HL-60/S4 treated with phorbol 12-myristate 13-acetate at 8.2 ng/mL for 4 days and 3 days (cell line): ENCODE measurements around the gene KCNQ1.

ENCODE experiments used
- in situ Hi-C: fragments of 300-500 bp; cut with MboI; formaldehyde crosslinking; loops from 2 replicates; pipeline ENCODE4 v1.15.0; 2022; ENCODE audit warnings: low sequenced_read_pairs

The KCNQ1 gene

DNA sequence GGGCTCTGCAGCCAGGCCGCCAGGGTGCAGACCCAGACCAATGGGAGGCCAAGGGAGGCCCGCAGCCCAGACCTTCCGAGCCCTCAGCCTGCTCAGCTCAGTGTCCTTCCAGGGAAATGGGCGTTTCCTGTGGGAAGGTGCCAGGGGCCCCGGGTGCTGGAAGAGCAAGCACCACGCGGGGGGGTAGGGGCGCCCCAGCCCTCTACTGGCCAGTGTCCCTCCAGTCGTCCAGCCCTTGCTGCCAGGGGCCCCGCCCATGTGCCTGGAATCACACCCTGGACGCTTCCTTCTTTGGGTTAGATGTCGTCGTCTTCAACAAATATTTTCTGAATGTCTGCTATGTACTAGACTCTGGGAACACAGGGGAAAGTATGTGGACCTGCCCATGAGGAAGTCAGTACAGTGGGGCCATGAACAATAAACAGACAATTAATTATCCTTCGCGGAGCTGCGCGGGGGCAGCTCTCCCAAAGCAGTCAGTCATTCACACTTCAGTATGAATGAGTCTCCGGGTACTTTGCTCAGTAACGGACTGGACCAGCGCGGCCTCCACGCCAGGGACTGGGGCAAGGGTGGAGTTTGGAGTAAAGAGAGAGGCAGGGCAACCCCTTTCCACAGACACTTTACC, 380.6 kb downstream of the KCNQ1 start:
- in situ Hi-C loops, result no loop called here

DNA sequence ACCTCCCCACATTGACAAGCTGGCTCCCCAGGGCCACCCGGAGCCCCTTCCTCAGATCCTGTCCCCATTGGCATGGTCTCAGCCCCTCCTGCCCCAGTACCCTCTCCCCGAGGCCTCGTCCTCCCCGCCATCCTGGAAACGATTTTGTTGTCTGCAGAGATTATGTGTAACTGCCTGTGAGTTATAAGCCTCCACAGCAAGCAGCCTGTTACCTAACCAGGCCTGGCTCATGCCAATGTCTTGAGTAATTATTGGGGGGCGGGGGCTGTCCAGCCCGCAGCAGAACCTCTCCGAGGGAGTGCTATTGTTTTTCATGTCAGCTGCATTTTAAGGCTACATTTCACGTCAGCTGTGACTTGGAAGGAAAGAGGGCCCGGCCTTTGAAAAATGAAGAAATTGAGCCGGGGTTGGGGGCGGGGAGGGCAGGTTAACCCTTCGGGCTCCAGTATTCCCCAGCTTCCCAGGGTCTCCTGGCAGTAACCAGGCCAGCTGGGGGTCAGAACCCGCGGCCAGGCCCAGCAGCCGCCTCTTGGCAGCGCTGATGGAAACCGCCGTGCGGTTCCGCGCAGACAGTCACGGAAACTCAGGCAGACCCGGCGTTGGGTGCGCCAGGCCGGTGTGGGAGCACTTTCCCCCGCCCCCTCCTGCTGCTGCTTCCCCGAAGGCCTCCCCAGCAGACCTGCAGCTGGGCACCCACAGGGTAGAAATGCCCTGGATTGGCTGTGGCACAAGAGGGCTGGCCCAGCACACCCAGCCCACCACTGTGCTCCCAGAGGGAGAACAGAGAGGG, 381.3 kb downstream of the KCNQ1 start:
- in situ Hi-C loops, result no loop called here

GRCh38 chr11:2826679-2827056, 381.9 kb downstream of the KCNQ1 start:
- in situ Hi-C loops, result no loop called here

DNA sequence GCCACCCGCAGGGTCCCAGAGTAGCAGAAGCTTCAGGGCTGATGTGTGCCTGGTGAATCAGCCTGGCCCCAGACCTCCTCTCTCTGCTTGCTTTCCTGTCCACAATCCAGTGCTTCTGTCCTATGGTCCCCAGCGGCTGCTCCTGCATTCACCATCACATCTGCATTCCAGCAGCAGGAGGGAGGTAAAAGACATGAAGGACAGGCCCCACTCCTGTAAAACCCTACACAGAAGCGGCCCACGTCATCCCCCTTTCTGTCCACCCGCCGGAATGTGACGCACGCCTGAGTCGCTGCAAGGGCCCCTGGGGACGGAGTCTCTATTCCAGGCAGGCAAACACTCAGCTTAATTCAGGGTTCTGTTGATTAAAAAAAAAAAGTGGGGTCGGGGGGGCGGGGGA, 382.4 kb downstream of the KCNQ1 start:
- in situ Hi-C loops, result no loop called here

DNA sequence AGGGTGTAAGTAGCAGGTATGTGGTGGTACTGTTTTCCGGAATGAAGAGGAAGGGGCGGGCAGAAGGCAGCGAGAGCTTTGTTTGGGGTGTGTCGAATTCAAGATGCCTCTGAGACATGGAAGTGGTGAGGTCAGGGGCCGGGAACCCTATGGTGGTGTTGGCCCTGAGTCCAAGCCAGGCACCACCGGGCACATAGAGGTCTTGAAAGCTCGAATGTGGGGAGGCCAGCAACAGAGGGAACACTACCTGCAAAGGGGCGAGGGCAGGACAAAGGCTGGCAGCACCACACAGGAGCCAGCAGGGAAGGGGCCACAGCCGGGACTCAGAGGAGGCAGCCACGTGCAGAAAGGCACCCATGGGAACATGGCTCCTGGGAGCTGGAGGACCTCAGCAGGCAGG, 383.0 kb downstream of the KCNQ1 start:
- in situ Hi-C loops, result no loop called here

DNA sequence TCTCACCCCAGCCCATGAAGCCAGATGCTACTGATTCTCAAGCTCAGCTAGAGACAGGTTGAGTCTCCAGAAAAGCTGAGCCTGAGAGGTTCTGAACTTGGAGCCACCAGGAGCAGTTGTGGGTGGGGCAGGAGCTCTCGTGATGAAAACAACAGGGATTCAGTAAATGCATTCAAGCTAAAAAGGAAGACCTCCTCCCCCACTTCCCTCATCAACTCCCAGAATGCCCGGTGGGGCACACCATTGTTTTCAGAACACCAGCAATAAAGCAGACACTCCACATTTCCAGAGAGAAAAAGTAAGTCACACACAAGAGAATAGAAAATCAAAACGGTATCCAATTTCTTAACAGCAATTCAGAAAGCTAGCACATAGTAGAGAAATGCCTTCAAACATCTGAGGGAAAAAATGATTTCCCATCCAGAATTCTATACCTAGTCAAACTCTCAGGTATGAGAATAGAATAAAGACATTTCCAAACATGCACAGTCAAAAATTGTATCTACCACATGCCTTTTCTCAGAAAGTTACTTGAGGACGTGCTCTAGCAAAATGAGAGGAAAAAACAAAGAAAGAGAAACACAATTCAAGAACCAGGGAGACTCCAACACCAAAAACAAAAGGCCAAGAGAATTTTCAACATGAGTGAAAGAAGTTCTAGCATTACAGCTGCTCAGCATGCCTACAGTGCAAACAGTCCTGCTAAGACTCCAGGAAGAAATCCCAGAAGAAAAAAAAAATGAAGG, 383.9 kb downstream of the KCNQ1 start:
- in situ Hi-C loops, result no loop called here

DNA sequence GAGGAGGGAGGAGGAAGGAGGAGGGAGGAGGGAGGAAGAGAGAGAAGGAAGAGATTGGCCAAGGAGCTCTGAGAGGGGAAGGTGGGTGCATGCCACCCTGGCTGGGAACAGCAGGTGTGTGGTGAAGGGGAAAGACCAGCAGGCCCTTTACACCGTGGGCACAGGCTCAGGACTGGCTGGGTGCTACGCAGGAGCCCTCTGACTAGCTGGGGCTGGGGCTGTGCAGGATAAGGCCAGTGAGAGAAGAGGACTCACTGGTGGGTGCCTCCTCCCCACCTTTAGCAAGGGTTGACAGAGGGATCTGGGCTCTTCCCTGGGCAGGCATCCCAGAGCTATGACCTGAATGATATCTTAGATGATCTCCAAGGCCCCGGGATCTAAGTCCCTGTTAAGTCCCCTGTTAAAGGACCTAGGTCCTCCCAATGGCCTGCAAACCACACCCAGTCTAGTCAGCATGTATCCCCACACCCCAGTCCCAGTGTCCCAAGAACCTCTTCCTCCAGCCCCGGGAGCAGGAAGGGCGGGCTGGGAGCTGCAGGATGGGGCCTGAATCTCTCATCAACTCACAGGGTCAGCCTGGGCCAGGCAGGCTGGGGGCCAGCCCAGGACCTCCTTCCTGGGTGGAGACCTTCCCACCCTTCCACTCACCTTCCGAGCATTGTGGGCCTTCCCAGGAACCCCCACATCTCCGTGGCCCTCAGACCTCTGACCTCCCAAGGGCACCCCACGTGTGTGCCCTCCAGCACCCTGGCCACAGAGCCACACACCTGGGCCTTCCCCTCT, 385.4 kb downstream of the KCNQ1 start:
- in situ Hi-C loops, result no loop called here

DNA sequence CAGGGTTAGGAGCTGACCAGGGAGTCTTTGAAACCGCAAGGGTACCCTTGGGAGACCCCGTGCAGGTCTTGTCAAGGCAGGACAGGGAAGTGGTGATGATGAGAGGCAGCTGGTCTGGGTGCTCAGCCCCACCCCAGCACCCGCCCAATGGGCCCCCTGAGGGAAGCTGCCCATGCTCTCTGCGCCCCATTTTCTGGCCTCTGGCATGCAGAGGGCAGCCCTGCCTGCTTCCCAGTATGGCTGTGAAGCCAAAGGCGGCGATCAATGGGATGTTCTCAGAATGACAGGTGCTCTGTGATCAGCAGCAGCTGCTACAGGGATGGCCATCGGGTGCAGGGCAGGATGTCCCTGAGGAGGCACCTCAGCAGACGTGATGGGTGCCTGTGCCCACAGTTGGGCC, 386.1 kb downstream of the KCNQ1 start:
- in situ Hi-C loops, result no loop called here

DNA sequence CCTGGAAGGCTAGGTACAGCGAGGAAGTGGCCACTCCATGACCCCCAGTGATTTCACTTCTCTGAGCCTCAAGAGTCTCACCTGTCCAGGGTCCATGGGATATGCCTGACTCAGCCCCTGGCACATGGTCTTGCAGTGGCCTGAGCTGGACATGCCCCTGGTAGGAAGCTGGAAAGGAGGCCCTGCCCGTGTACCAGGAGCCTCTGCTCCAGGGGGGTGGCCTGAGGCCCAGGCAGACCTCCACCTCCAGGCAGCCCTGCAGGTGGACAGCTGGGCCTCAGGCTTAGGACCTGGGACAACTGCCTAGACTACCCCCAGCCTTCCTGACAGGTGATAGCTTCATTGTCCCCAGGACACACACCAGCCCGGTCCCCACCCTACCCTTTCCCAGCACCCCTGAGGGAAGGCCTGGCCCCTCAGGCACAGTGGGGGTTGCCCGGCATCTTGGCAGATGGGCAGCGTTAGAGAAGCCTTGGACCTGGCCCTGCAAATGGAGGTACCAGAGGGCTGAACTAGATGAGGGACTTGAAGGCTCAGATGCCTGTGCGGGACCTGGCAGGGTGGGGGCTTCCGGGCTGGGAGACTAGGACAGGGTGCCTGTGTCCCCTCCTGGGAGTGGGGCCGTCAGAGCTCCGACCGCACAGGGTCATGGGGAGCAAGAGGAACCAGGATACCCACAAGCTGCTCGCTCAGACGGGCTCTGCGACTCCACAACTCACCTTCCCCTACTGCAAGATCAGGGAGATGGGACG, 387.1 kb downstream of the KCNQ1 start:
- in situ Hi-C loops, result no loop called here

DNA sequence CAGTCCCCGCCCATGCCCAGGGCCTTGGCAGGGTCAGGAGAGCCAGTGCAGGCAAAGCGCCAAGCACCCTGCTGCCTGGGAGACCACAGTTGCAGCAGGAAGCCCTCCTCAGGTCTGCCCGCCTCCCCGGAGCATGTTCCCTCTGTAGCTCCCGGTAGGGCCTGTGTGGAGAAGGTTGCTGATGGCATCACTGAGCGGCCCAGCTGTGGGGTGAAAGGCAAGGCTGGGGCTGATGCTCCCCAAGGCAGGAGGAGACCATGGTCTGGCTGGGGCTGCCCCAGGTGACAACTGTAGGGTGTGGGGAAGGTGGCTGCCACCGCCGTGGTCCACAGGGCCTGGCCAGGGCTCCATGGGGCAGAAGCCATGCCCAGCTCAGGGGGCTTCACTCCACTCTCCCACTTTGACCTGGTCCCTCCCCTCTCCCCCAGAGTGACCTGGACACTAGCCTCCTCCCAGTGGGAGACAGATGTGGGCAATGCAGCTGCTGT, 387.8 kb downstream of the KCNQ1 start:
- in situ Hi-C loops, result no loop called here

- in situ Hi-C loops, result no loop called here
These were observed 388.4 kb downstream of the KCNQ1 start for GRCh38 chr11:2833051-2833715.

- in situ Hi-C loops, result no loop called here
These were observed 389.1 kb downstream of the KCNQ1 start for GRCh38 chr11:2833716-2834502.

- in situ Hi-C loops, result no loop called here
These were observed 389.9 kb downstream of the KCNQ1 start for GRCh38 chr11:2834503-2835273.

DNA sequence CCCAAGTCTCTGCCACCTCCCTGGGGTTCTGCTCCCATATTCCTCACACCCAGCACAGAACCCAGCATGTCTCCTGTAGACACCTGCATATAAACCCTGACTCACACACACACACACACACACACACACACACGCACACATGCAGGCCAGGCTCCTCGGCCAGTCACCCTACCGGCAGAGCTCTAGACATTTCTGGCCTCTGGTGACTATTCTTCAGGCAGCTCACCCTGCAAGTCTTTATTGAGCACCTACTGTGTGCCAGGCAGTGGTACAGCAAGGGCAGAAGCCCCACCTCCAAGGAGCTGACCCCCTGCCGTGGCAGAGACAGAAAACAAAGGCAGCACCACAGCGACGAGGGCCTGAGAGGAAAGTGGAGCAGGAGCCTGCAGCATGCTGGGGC, 390.5 kb downstream of the KCNQ1 start:
- in situ Hi-C loops, result no loop called here

DNA sequence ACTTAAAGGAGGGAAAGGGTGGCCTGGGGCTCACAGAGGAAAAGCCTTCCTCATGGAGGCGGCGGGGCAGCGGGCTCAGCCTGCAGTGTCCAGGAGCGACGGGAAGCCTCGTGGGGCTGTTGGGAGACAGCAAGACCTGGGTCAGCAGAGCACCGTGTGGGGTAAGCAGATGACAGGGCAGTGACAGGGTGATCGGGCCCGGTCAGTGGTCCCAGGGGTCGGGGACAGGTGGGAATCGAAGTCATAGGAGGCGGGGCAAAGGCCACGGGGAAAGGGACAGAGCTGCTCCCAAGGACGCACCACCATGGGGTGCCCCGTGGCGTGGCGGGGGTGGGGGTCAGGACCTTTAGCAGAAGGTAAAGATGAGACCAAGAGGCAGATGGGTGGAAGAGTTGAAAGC, 390.9 kb downstream of the KCNQ1 start:
- in situ Hi-C loops, result no loop called here

GRCh38 chr11:2836315-2837095, 391.7 kb downstream of the KCNQ1 start:
- in situ Hi-C loops, result no loop called here

DNA sequence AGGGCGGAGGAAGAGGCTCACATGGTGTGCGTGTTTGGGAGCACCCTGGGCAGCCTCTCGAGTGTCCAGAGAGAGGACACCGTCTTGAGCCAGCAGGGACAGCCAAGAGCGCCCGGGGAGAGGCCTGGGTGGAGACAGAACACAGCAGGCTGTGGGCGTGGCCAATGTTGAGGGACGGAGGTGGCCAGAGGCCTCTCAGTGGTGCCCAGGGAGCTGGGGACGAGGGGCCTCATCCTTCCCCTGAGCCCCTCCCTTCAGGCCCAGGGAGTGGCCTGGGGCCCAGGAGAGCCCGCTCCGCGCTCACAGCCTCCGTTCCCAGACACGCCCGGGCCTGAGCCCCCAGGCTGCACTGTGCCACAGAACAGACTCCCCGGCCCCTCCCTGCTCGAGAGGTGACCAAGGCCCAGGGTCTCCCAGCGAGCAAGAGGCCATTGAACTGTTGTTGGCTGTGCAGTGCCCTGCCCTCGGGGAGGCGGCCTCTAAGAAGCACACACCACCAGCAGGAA, 392.3 kb downstream of the KCNQ1 start:
- in situ Hi-C loops, result no loop called here
